Measurements from ENCODE around the gene NCAPH2. TPM values are rescaled to one million over a fixed set of nuclear protein-coding genes. Genes with fewer than 3 reads are reported as not detected.

The NCAPH2 gene
- polyA plus RNA-seq, 3 donors, result 12.5 to 23.6 (median 18.1) TPM

DNA sequence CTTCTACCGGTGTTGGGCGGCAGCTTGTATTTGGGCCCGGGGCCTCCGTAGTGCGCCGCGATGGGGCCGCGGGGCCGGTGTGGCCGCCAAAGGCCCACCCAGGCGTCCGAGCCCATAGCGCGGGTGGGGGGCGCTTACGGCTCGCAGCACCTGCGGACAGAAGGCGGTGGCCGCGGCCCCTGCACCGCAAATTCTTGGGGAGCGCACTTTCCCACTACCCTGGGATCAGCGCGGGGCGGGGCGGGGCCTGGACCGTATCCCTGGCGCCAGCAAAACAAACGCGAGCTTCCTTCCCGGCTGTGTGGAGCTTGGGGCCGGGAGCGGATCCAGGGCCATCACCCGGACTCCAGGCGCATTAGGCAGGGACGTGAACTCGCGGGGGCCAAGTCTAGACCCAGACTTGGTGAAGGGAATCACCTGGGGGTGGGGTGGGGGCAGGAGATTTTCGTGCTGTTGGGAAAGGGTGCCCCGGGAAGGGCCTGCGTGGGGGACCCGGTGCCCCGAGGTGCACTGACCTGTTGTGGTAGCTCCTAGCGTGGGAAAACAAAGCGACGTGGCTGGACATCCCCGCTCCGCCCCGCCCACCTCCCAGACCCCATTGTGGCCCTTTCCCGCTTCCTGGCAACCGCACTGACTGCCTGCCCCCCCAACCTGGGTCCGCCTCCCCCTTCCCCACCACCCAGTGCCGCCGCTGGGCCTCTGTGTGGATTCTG lies 24.1 kb downstream of the NCAPH2 start:
- H3K36me3 ChIP-seq (replicated peaks in 1 of 2; ENCODE audit: control insufficient read depth in 1 of 2, insufficient read depth in 2 of 2, low read length in 2 of 2), result peaks cover 13 to 16% of the 10 kb centered on the region in 2 donors

More for the DNA sequence above, 24.1 kb downstream of the NCAPH2 start:
- Histone ChIP-seq H3K4me1 (ENCODE audit: control insufficient read depth in 1 of 2, insufficient read depth in 2 of 2, low read length in 2 of 2) (peaks cover 76 to 87% of the 10 kb centered on the region in 2 donors), H3K27ac (ENCODE audit: low read depth in 1 of 2, low read length in 2 of 2) (peak overlapping the region; percentile 100), H3K4me2 (replicated peaks; ENCODE audit: extremely low read depth, low read length, poor library complexity, severe bottlenecking) (peak overlapping the region; percentile 95), H3K4me3 (replicated peaks in 1 of 3; ENCODE audit: low read depth in 2 of 3, low read length in 3 of 3) (peak overlapping the region; percentile 72 to 99 (median 92)), H2AFZ (ENCODE audit: insufficient read depth, low read depth, low read length, poor library complexity, severe bottlenecking) (no peak overlapping the region), H3K9ac (ENCODE audit: insufficient read depth, low read length, poor library complexity, severe bottlenecking) (peak overlapping the region; percentile 100), H4K20me1 (ENCODE audit: insufficient read depth, low read length) (peaks cover 27% of the 10 kb centered on the region), H3K79me2 (ENCODE audit: insufficient read depth, low read length) (peaks cover 84% of the 10 kb centered on the region), H3K27me3 (ENCODE audit: control insufficient read depth in 2 of 2, insufficient read depth in 2 of 2, low read length in 2 of 2) (no peaks in the 10 kb centered on the region), H3K9me3 (replicated peaks in 1 of 2; ENCODE audit: control insufficient read depth in 1 of 2, insufficient read depth in 1 of 2, low read length in 2 of 2) (no peaks in the 10 kb centered on the region)
- H3K4me3 Mint-ChIP-seq, result peak overlapping the region; percentile 90 to 93
- intact Hi-C loops (cut with micrococcal nuclease), result loop anchor here (1.0 to 10.0 kb wide), 4 partner anchors 7 to 597 kb away; partner anchors contain the start of gene TRABD (in 1 of the 2)
- H3K27ac Mint-ChIP-seq, result peak overlapping the region; percentile 99 to 100 (median 99)
- H3K4me1 Mint-ChIP-seq, result peaks cover 54% of the 10 kb centered on the region
- DNase-seq, result peak in 1 of 3 donors; percentile 52
- peaks cover 21 to 23% of the 10 kb centered on the region in 2 donors for H3K36me3 Mint-ChIP-seq
- 0% methylated on average over 46 of the region's 56 CpGs for WGBS (ENCODE audit: insufficient coverage)
- H3K27me3 Mint-ChIP-seq (ENCODE audit: low read depth in 3 of 3), result no peaks in the 10 kb centered on the region
- H3K9me3 Mint-ChIP-seq, result no peaks in the 10 kb centered on the region
- TF ChIP-seq, protein P1, sequence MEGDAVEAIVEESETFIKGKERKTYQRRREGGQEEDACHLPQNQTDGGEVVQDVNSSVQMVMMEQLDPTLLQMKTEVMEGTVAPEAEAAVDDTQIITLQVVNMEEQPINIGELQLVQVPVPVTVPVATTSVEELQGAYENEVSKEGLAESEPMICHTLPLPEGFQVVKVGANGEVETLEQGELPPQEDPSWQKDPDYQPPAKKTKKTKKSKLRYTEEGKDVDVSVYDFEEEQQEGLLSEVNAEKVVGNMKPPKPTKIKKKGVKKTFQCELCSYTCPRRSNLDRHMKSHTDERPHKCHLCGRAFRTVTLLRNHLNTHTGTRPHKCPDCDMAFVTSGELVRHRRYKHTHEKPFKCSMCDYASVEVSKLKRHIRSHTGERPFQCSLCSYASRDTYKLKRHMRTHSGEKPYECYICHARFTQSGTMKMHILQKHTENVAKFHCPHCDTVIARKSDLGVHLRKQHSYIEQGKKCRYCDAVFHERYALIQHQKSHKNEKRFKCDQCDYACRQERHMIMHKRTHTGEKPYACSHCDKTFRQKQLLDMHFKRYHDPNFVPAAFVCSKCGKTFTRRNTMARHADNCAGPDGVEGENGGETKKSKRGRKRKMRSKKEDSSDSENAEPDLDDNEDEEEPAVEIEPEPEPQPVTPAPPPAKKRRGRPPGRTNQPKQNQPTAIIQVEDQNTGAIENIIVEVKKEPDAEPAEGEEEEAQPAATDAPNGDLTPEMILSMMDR (IDR thresholded peaks at IDR 0.05), result no peak
